HL-60 (cell line): ENCODE data around the gene SPINK2.

Source experiments
- DNase-seq, 2 experiments: peaks; one replicate each; pipeline ENCODE4 v3.0.0-alpha.2; 2010 to 2020; ENCODE audit warnings: low read depth in 1 of 2, low spot score in 1 of 2
- H3K27ac ChIP-seq: fragments of 250-450 bp; sonication (Bioruptor Pico); replicated peaks from 2 replicates; pipeline ENCODE4 v1.5.1; 2020; ENCODE audit warnings: mild to moderate bottlenecking, moderate library complexity
- H3K27me3 ChIP-seq: fragments of 250-450 bp; sonication (Bioruptor Pico); 2 replicates; pipeline ENCODE4 v1.5.1; 2021; ENCODE audit warnings: mild to moderate bottlenecking, moderate library complexity; ENCODE audit not compliant: insufficient read depth, poor library complexity, severe bottlenecking
- H3K4me3 ChIP-seq: replicated peaks from 2 replicates; pipeline ENCODE4 v1.5.1; 2011; ENCODE audit warnings: mild to moderate bottlenecking, control low read depth, low read length; ENCODE audit not compliant: insufficient read depth
- CTCF ChIP-seq: IDR thresholded peaks from one replicate; pipeline ENCODE4 v1.5.1; 2011; ENCODE audit warnings: low read length, control low read depth, inconsistent platforms; ENCODE audit not compliant: insufficient read depth
- GABPA ChIP-seq: IDR thresholded peaks from 2 replicates; pipeline ENCODE4 v1.6.1; 2012; ENCODE audit warnings: low read depth
- POLR2AphosphoS5 ChIP-seq: IDR thresholded peaks from 2 replicates; pipeline ENCODE4 v1.6.1; 2012; ENCODE audit warnings: low read depth
- SPI1 ChIP-seq: IDR thresholded peaks from 2 replicates; pipeline ENCODE4 v1.6.1; 2012; ENCODE audit warnings: low read depth, mild to moderate bottlenecking, borderline replicate concordance
- TF ChIP-seq, protein P1 (sequence below): IDR thresholded peaks from 2 replicates; pipeline ENCODE4 v1.6.1; 2012; ENCODE audit warnings: low read depth; ENCODE audit not compliant: insufficient replicate concordance

SPINK2 gene

GRCh38 chr4:56772134-56772533 lies 49.4 kb downstream of the SPINK2 start:
- Histone ChIP-seq H3K27me3 (no peaks in the 10 kb centered on the region), H3K27ac (no peak overlapping the region), H3K4me3 (no peak overlapping the region)
- TF ChIP-seq SPI1 (no peak), CTCF (no peak), POLR2AphosphoS5 (no peak), GABPA (no peak)
- TF ChIP-seq, protein P1, sequence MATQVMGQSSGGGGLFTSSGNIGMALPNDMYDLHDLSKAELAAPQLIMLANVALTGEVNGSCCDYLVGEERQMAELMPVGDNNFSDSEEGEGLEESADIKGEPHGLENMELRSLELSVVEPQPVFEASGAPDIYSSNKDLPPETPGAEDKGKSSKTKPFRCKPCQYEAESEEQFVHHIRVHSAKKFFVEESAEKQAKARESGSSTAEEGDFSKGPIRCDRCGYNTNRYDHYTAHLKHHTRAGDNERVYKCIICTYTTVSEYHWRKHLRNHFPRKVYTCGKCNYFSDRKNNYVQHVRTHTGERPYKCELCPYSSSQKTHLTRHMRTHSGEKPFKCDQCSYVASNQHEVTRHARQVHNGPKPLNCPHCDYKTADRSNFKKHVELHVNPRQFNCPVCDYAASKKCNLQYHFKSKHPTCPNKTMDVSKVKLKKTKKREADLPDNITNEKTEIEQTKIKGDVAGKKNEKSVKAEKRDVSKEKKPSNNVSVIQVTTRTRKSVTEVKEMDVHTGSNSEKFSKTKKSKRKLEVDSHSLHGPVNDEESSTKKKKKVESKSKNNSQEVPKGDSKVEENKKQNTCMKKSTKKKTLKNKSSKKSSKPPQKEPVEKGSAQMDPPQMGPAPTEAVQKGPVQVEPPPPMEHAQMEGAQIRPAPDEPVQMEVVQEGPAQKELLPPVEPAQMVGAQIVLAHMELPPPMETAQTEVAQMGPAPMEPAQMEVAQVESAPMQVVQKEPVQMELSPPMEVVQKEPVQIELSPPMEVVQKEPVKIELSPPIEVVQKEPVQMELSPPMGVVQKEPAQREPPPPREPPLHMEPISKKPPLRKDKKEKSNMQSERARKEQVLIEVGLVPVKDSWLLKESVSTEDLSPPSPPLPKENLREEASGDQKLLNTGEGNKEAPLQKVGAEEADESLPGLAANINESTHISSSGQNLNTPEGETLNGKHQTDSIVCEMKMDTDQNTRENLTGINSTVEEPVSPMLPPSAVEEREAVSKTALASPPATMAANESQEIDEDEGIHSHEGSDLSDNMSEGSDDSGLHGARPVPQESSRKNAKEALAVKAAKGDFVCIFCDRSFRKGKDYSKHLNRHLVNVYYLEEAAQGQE, result no peak
- DNase-seq, result no peak

DNA sequence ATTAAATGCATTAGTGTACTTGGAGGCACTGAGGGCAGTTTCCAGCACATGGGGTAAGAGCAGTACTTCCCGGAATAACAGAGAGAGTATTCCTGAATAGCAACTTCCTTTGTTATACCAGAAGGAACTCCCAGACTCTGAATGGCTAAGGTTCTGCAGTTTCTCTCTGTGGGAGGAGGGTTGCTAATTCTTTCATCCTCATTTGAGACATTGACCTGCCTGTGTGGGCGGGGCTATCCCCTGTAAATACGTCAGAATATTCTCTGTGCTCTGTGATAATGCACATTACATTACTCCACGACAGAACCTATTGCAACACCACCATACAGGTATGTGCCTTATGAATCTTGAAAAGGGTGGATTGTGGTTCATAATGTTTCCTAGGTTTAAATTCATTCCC lies 52.7 kb downstream of the SPINK2 start:
- no peak overlapping the region for H3K27ac ChIP-seq
- DNase-seq, result no peak
- TF ChIP-seq CTCF (no peak), POLR2AphosphoS5 (no peak), GABPA (no peak), SPI1 (no peak)
- TF ChIP-seq, protein P1, result no peak
- H3K4me3 ChIP-seq, result no peak overlapping the region
- H3K27me3 ChIP-seq, result no peaks in the 10 kb centered on the region

DNA sequence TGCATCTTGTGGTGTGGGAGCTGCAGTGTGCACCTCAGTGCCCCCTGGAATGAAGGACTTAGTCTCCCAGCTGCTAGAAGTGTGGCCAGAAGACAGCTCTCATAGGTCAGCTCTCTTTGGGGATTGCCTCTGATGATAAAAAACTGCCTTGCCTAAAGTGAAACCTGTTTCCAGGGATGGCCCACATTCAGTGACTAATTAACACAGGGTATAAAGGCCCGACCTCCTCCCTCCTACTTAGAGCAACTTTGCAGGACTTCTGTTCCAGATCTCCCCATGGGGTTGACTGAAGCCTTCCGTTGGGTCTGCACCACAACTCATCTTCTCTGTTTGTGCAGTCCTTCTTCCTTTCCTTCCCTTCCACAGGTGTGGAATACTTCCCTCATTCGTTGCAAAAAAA lies 53.2 kb downstream of the SPINK2 start:
- DNase-seq, result no peak
- Histone ChIP-seq H3K27ac (no peak overlapping the region), H3K27me3 (no peaks in the 10 kb centered on the region), H3K4me3 (no peak overlapping the region)
- no peak for TF ChIP-seq GABPA
- no peak for TF ChIP-seq SPI1
- TF ChIP-seq, protein P1, result no peak
- TF ChIP-seq CTCF, result no peak
- no peak for TF ChIP-seq POLR2AphosphoS5
